OCI-M1 (cell line): Measurements from ENCODE around the gene SART3.
"Not testable (repeated sequence)": the region's sequence is repeated elsewhere in the genome, so short reads cannot be mapped to it uniquely, and the experiment has no call there.

Source experiments
- DNase-seq: peaks from one replicate; lab custom pipeline; 2025; lab: John Stamatoyannopoulos, UW

SART3 gene

GRCh38 chr12:108581311-108582227, 20.6 kb upstream of the SART3 start:
- DNase-seq: no peak

GRCh38 chr12:108580531-108580930, 19.6 kb upstream of the SART3 start:
- DNase-seq: no peak

- DNase-seq: no peak
These were observed 17.8 kb upstream of the SART3 start for GRCh38 chr12:108578813-108579212.

GRCh38 chr12:108578264-108578663, 17.3 kb upstream of the SART3 start:
- DNase-seq: no peak

- DNase-seq: no peak
These were observed 16.5 kb upstream of the SART3 start for GRCh38 chr12:108577458-108577857.

- no peak for DNase-seq
These were observed 15.8 kb upstream of the SART3 start for GRCh38 chr12:108576660-108577234.

GRCh38 chr12:108575199-108575912, 14.4 kb upstream of the SART3 start:
- DNase-seq: peak; percentile 10

GRCh38 chr12:108574276-108574675, 13.3 kb upstream of the SART3 start:
- DNase-seq: not testable (repeated sequence)

GRCh38 chr12:108573317-108573716, 12.3 kb upstream of the SART3 start:
- no peak for DNase-seq

GRCh38 chr12:108572166-108572790, 11.3 kb upstream of the SART3 start:
- DNase-seq: no peak

GRCh38 chr12:108571609-108572165, 10.7 kb upstream of the SART3 start:
- DNase-seq: no peak

- DNase-seq: peak; percentile 40
These were observed 10.0 kb upstream of the SART3 start for GRCh38 chr12:108570743-108571608.

- no peak for DNase-seq
These were observed 7.6 kb upstream of the SART3 start for GRCh38 chr12:108568338-108569154.

- no peak for DNase-seq
These were observed 6.7 kb upstream of the SART3 start for GRCh38 chr12:108567406-108568337.

- no peak for DNase-seq
These were observed 5.5 kb upstream of the SART3 start for GRCh38 chr12:108566452-108566851.

- DNase-seq: no peak
These were observed 5.0 kb upstream of the SART3 start for GRCh38 chr12:108565976-108566375.

GRCh38 chr12:108565146-108565545, 4.2 kb upstream of the SART3 start:
- no peak for DNase-seq

GRCh38 chr12:108564724-108565123, 3.8 kb upstream of the SART3 start:
- peak; percentile 87 for DNase-seq

- DNase-seq: no peak
These were observed 2.8 kb upstream of the SART3 start for GRCh38 chr12:108563804-108564151.
